Liver (tissue), 9 donors: ENCODE measurements around the gene ARHGAP9. TPM values are rescaled to one million over a fixed set of nuclear protein-coding genes. Genes with fewer than 3 reads are reported as not detected.

Experiments
- DNase-seq: peaks from one replicate; pipeline ENCODE4 v3.0.0-alpha.2; 2017; ENCODE audit warnings: low spot score
- H3K27ac ChIP-seq, 2 donors: one replicate each; pipeline ENCODE4 v1.7.0; 2013; ENCODE audit warnings: inconsistent platforms in 2 of 2, low read length in 2 of 2, control low read depth in 1 of 2, low read depth in 1 of 2, mild to moderate bottlenecking in 1 of 2
- H3K27me3 ChIP-seq, 4 donors: one replicate each; pipeline versions ENCODE4 v1.6.1 to v1.7.0; 2013; ENCODE audit warnings: low read length in 3 of 4, inconsistent platforms in 1 of 4, mild to moderate bottlenecking in 1 of 4, moderate library complexity in 1 of 4; ENCODE audit not compliant: control insufficient read depth in 4 of 4, insufficient read depth in 4 of 4
- H3K36me3 ChIP-seq, 4 donors: one replicate each; pipeline versions ENCODE4 v1.6.1 to v1.7.0; 2013; ENCODE audit warnings: low read length in 3 of 4, mild to moderate bottlenecking in 3 of 4, low read depth in 1 of 4, moderate library complexity in 1 of 4; ENCODE audit not compliant: control insufficient read depth in 4 of 4, insufficient read depth in 3 of 4
- H3K4me1 ChIP-seq, 4 donors: one replicate each; pipeline versions ENCODE4 v1.6.1 to v1.7.0; 2013; ENCODE audit warnings: low read length in 3 of 4, mild to moderate bottlenecking in 3 of 4, moderate library complexity in 1 of 4; ENCODE audit not compliant: control insufficient read depth in 4 of 4, insufficient read depth in 4 of 4
- H3K4me3 ChIP-seq, 3 donors: one replicate each; pipeline versions ENCODE4 v1.6.1 to v1.7.0; 2013; ENCODE audit warnings: low read length in 3 of 3, control low read depth in 1 of 3, low read depth in 1 of 3, mild to moderate bottlenecking in 1 of 3
- H3K9ac ChIP-seq, 2 donors: one replicate each; pipeline ENCODE4 v1.7.0; 2013; ENCODE audit warnings: low read length in 2 of 2, mild to moderate bottlenecking in 2 of 2, moderate library complexity in 2 of 2, control low read depth in 1 of 2, low read depth in 1 of 2
- H3K9me3 ChIP-seq, 4 donors: one replicate each; pipeline versions ENCODE4 v1.6.1 to v1.7.0; 2013; ENCODE audit warnings: low read length in 3 of 4; ENCODE audit not compliant: control insufficient read depth in 4 of 4
- EGR1 ChIP-seq, 2 donors: IDR thresholded peaks; 2 replicates each; pipeline ENCODE4 v1.6.1; 2016 to 2018; ENCODE audit warnings: antibody characterized with exemption in 2 of 2, low read depth in 2 of 2
- FOXA1 ChIP-seq: IDR thresholded peaks from 2 replicates; pipeline ENCODE4 v1.6.1; 2016; ENCODE audit warnings: antibody characterized with exemption
- FOXA2 ChIP-seq: IDR thresholded peaks from 2 replicates; pipeline ENCODE4 v1.6.1; 2016; ENCODE audit warnings: antibody characterized with exemption
- GABPA ChIP-seq, 2 donors: IDR thresholded peaks in 1 of 2; conservative IDR thresholded peaks in 1 of 2; 2 replicates each; pipeline ENCODE4 v1.6.1; 2016; ENCODE audit warnings: antibody characterized with exemption in 2 of 2, mild to moderate bottlenecking in 1 of 2, moderate library complexity in 1 of 2
- HNF4A ChIP-seq, 2 donors: conservative IDR thresholded peaks; 2 replicates each; pipeline ENCODE4 v1.6.1; 2016; ENCODE audit warnings: antibody characterized with exemption in 2 of 2, mild to moderate bottlenecking in 2 of 2
- HNF4G ChIP-seq: IDR thresholded peaks from 2 replicates; pipeline ENCODE4 v1.6.1; 2016; ENCODE audit warnings: antibody characterized with exemption
- JUND ChIP-seq, 2 donors: IDR thresholded peaks; 2 replicates each; pipeline ENCODE4 v1.6.1; 2016; ENCODE audit warnings: antibody characterized with exemption in 2 of 2
- NR2F2 ChIP-seq: IDR thresholded peaks from 2 replicates; pipeline ENCODE4 v1.6.1; 2016; ENCODE audit warnings: antibody characterized with exemption
- RAD21 ChIP-seq, 2 donors: IDR thresholded peaks; 2 replicates each; pipeline ENCODE4 v1.6.1; 2016; ENCODE audit warnings: antibody characterized with exemption in 2 of 2, mild to moderate bottlenecking in 2 of 2
- RXRA ChIP-seq, 2 donors: IDR thresholded peaks; 2 replicates each; pipeline ENCODE4 v1.6.1; 2017 to 2018; ENCODE audit warnings: antibody characterized with exemption in 2 of 2, mild to moderate bottlenecking in 1 of 2
- SP1 ChIP-seq: IDR thresholded peaks from 2 replicates; pipeline ENCODE4 v1.6.1; 2018; ENCODE audit warnings: antibody characterized with exemption, mild to moderate bottlenecking
- TAF1 ChIP-seq: conservative IDR thresholded peaks from 2 replicates; pipeline ENCODE4 v1.6.1; 2016; ENCODE audit warnings: antibody characterized with exemption, mild to moderate bottlenecking
- YY1 ChIP-seq: IDR thresholded peaks from 2 replicates; pipeline ENCODE4 v1.6.1; 2016; ENCODE audit warnings: antibody characterized with exemption, mild to moderate bottlenecking
- whole genome bisulfite sequencing: extraction: QIAGEN DNeasy Blood & Tissue Kit; methylation state at CpG from one replicate; pipeline ENCODE4 v1.1.7; 2013; 5-methylcytosine and 5-hydroxymethylcytosine counted together
- polyA plus RNA-seq, 2 donors: library from polyadenylated mRNA; stranded (reverse) in 1 of 2; unstranded in 1 of 2; fragments of 200-250 nt in 1 of 2; fragments of >200 nt in 1 of 2; fragmentation: Nextera tagmentation in 1 of 2; extraction: Ambion mirVana in 1 of 2; gene quantifications; one replicate each; pipeline versions ENCODE4 v1.2.1 to v1.2.3, GENCODE V29; 2013 to 2015
- total RNA-seq, 2 donors: library from RNA; depleted of rRNA; stranded (reverse); fragments of >200 nt; gene quantifications; one replicate each; pipeline ENCODE4 v1.2.3, GENCODE V29; 2014
- TF ChIP-seq, protein P1 (sequence below): IDR thresholded peaks from 2 replicates; pipeline ENCODE4 v1.6.1; 2016; ENCODE audit warnings: antibody characterized with exemption, mild to moderate bottlenecking
- TF ChIP-seq, protein P2 (sequence below): IDR thresholded peaks from 2 replicates; pipeline ENCODE4 v1.6.1; 2016; ENCODE audit warnings: antibody characterized with exemption
- TF ChIP-seq, protein P3 (sequence below): IDR thresholded peaks from 2 replicates; pipeline ENCODE4 v1.6.1; 2016; ENCODE audit warnings: antibody characterized with exemption
- donor health status: healthy.
- donor health status: healthy.
- donor health status: healthy.
- donor health status: healthy.
- donor health status: healthy.

ARHGAP9 gene
- total and polyA plus RNA-seq, 4 donors = 3.0 to 12.0 (median 7.1) TPM

GRCh38 chr12:57527184-57527583 is 47.5 kb upstream of the ARHGAP9 start:
- no peak overlapping the region for H3K27ac ChIP-seq
- WGBS = 87% methylated on average over 5 of the region's 5 CpGs

DNA sequence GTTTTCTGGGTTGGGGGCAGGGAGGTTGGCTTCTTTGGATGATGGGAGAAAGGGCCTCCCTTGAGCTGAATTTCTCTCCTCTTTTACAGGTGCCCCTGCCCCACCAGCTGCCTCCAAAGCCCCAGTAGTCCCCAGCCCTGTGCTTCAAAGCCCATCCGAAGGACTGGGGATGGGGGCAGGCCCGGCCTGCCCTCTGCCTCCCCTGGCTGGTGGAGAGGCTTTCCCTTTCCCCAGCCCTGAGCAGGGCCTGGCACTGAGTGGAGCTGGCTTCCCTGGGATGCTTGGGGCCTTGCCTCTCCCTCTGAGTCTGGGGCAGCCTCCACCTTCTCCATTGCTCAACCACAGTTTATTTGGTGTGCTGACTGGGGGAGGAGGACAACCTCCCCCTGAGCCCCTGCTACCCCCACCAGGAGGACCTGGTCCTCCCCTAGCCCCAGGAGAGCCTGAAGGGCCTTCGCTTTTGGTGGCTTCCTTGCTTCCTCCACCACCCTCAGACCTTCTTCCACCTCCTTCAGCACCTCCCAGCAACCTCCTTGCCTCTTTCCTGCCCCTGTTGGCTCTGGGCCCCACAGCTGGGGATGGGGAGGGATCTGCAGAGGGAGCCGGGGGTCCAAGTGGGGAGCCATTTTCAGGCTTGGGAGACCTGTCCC is 46.9 kb upstream of the ARHGAP9 start:
- Histone ChIP-seq H3K4me3 (no peak overlapping the region), H3K27ac (no peak overlapping the region), H3K9me3 (no peaks in the 10 kb centered on the region), H3K27me3 (no peaks in the 10 kb centered on the region), H3K36me3 (peaks cover 17 to 49% (median 35%) of the 10 kb centered on the region in 4 donors), H3K4me1 (peaks cover 7 to 26% (median 20%) of the 10 kb centered on the region in 4 donors), H3K9ac (no peak overlapping the region)
- WGBS = 89% methylated on average over 4 of the region's 4 CpGs
- TF ChIP-seq NR2F2 (no peak), HNF4G (no peak)
- DNase-seq = no peak

More at GRCh38 chr12:57527184-57527583, 47.5 kb upstream of the ARHGAP9 start:
- no peak for DNase-seq
- no peak overlapping the region for H3K4me3 ChIP-seq
- TF ChIP-seq, protein P1, sequence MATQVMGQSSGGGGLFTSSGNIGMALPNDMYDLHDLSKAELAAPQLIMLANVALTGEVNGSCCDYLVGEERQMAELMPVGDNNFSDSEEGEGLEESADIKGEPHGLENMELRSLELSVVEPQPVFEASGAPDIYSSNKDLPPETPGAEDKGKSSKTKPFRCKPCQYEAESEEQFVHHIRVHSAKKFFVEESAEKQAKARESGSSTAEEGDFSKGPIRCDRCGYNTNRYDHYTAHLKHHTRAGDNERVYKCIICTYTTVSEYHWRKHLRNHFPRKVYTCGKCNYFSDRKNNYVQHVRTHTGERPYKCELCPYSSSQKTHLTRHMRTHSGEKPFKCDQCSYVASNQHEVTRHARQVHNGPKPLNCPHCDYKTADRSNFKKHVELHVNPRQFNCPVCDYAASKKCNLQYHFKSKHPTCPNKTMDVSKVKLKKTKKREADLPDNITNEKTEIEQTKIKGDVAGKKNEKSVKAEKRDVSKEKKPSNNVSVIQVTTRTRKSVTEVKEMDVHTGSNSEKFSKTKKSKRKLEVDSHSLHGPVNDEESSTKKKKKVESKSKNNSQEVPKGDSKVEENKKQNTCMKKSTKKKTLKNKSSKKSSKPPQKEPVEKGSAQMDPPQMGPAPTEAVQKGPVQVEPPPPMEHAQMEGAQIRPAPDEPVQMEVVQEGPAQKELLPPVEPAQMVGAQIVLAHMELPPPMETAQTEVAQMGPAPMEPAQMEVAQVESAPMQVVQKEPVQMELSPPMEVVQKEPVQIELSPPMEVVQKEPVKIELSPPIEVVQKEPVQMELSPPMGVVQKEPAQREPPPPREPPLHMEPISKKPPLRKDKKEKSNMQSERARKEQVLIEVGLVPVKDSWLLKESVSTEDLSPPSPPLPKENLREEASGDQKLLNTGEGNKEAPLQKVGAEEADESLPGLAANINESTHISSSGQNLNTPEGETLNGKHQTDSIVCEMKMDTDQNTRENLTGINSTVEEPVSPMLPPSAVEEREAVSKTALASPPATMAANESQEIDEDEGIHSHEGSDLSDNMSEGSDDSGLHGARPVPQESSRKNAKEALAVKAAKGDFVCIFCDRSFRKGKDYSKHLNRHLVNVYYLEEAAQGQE = no peak
- TF ChIP-seq HNF4A (conservative IDR thresholded peaks at IDR 0.05) (no peak), YY1 (no peak), EGR1 (IDR thresholded peaks at IDR 0.05; ENCODE audit: low read depth in 2 of 2) (no peak), HNF4G (no peak), FOXA2 (no peak)
- TF ChIP-seq, protein P2, sequence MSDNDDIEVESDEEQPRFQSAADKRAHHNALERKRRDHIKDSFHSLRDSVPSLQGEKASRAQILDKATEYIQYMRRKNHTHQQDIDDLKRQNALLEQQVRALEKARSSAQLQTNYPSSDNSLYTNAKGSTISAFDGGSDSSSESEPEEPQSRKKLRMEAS = no peak
- H3K27me3 ChIP-seq = no peaks in the 10 kb centered on the region
- H3K36me3 ChIP-seq = peaks cover 17 to 55% (median 38%) of the 10 kb centered on the region in 4 donors
- peaks cover 7 to 20% (median 17%) of the 10 kb centered on the region in 4 donors for H3K4me1 ChIP-seq
- H3K9ac ChIP-seq = no peak overlapping the region
- no peaks in the 10 kb centered on the region for H3K9me3 ChIP-seq

GRCh38 chr12:57525615-57526383 is 46.1 kb upstream of the ARHGAP9 start:
- Histone ChIP-seq H3K27ac (no peak overlapping the region), H3K27me3 (no peaks in the 10 kb centered on the region), H3K36me3 (peaks cover 17 to 43% (median 32%) of the 10 kb centered on the region in 4 donors), H3K4me1 (peaks cover 9 to 34% (median 24%) of the 10 kb centered on the region in 4 donors), H3K9ac (no peak overlapping the region), H3K9me3 (no peaks in the 10 kb centered on the region), H3K4me3 (no peak overlapping the region)
- DNase-seq = no peak
- WGBS = 88% methylated on average over 16 of the region's 16 CpGs
- TF ChIP-seq SP1 = no peak
- TF ChIP-seq GABPA (IDR thresholded peaks at IDR 0.05 in 1 of 2, conservative IDR thresholded peaks at IDR 0.05 in 1 of 2) = no peak
- no peak for TF ChIP-seq EGR1 (IDR thresholded peaks at IDR 0.05; ENCODE audit: low read depth in 2 of 2)
- no peak for TF ChIP-seq FOXA1
- TF ChIP-seq, protein P3, sequence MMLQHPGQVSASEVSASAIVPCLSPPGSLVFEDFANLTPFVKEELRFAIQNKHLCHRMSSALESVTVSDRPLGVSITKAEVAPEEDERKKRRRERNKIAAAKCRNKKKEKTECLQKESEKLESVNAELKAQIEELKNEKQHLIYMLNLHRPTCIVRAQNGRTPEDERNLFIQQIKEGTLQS = no peak
- no peak for TF ChIP-seq HNF4A (conservative IDR thresholded peaks at IDR 0.05)
- TF ChIP-seq NR2F2 = no peak
- TF ChIP-seq TAF1 = no peak
- TF ChIP-seq RAD21 (IDR thresholded peaks at IDR 0.05) = no peak
- TF ChIP-seq YY1 = no peak
- TF ChIP-seq, protein P2 = no peak
- TF ChIP-seq, protein P1 = no peak
- no peak for TF ChIP-seq JUND (IDR thresholded peaks at IDR 0.05)
- no peak for TF ChIP-seq FOXA2
- no peak for TF ChIP-seq RXRA (IDR thresholded peaks at IDR 0.05)
